A673 (cell line): ENCODE results near the gene TBC1D20. TPM values are rescaled to one million over a fixed set of nuclear protein-coding genes. Genes with fewer than 3 reads are reported as not detected.

Experiments used
- BruUV-seq: library from RNA; stranded (reverse); fragments of 400-500 nt; replicated peaks from 2 replicates; lab custom pipeline; 2021; lab: Mats Ljungman, UMichigan
- CTCF ChIA-PET: fragments of 300-600 bp; sonication (Branson Sonifier 250); formaldehyde crosslinking; loops from one replicate; lab custom pipeline; 2022; ENCODE audit warnings: antibody characterized with exemption; lab: Charles Lee
- POLR2A ChIA-PET: fragments of 300-600 bp; sonication (Branson Sonifier 250); formaldehyde crosslinking; loops from one replicate; lab custom pipeline; 2022; ENCODE audit warnings: antibody characterized with exemption; ENCODE audit not compliant: low non-redundant PET; lab: Charles Lee
- DNase-seq: peaks from one replicate; pipeline ENCODE4 v3.0.0-alpha.2; 2015; ENCODE audit warnings: low spot score
- H3K27ac ChIP-seq: fragments of 200-600 bp; sonication (generic); 2 replicates; pipeline ENCODE4 v1.5.1; 2016; ENCODE audit warnings: mixed run types, low read depth, mild to moderate bottlenecking, mixed read lengths, antibody characterized with exemption, low read length; ENCODE audit not compliant: poor library complexity, severe bottlenecking
- H3K27me3 ChIP-seq: fragments of 200-600 bp; sonication (generic); replicated peaks from 2 replicates; pipeline ENCODE4 v1.6.1; 2017; ENCODE audit warnings: mixed run types, low read depth, mild to moderate bottlenecking, mixed read lengths, antibody characterized with exemption, low read length; ENCODE audit not compliant: insufficient read depth, poor library complexity
- H3K36me3 ChIP-seq: fragments of 200-600 bp; sonication (generic); 2 replicates; pipeline ENCODE4 v1.6.1; 2016; ENCODE audit warnings: mixed run types, mild to moderate bottlenecking, mixed read lengths, antibody characterized with exemption, low read length; ENCODE audit not compliant: insufficient read depth, poor library complexity, severe bottlenecking
- H3K4me1 ChIP-seq: fragments of 200-600 bp; sonication (generic); 2 replicates; pipeline ENCODE4 v1.6.1; 2017; ENCODE audit warnings: mixed run types, mild to moderate bottlenecking, mixed read lengths, antibody characterized with exemption, low read length; ENCODE audit not compliant: insufficient read depth, poor library complexity, severe bottlenecking
- H3K4me3 ChIP-seq: fragments of 200-600 bp; sonication (generic); 2 replicates; pipeline ENCODE4 v1.5.1; 2016; ENCODE audit warnings: low read depth, mixed run types, mild to moderate bottlenecking, mixed read lengths, low read length; ENCODE audit not compliant: poor library complexity, severe bottlenecking
- H3K9me3 ChIP-seq: fragments of 200-600 bp; sonication (generic); 2 replicates; pipeline ENCODE4 v1.6.1; 2016; ENCODE audit warnings: mixed run types, low read depth, mild to moderate bottlenecking, mixed read lengths, antibody characterized with exemption, low read length; ENCODE audit not compliant: poor library complexity, severe bottlenecking
- CTCF ChIP-seq: fragments of 300-800, 200-600 bp; sonication (generic); conservative IDR thresholded peaks from 2 replicates; pipeline ENCODE4 v1.5.1; 2017; ENCODE audit warnings: low read depth, mild to moderate bottlenecking, antibody characterized with exemption, low read length, moderate library complexity, mixed read lengths
- EZH2 ChIP-seq: fragments of 200-600 bp; sonication (generic); IDR thresholded peaks from 2 replicates; pipeline ENCODE4 v1.6.1; 2017; ENCODE audit warnings: borderline replicate concordance, low read depth, mild to moderate bottlenecking, mixed read lengths, antibody characterized with exemption, low read length; ENCODE audit not compliant: poor library complexity, severe bottlenecking
- intact Hi-C: fragments of 100-400 bp; cut with micrococcal nuclease; formaldehyde crosslinking; loops from one replicate; pipeline ENCODE4 v1.10.0; 2022; ENCODE audit not compliant: unreplicated experiment
- total RNA-seq: library from RNA; stranded (reverse); gene quantifications from 2 replicates; pipeline ENCODE4 v1.2.3, GENCODE V29; 2021

Gene TBC1D20
- total RNA-seq, 1 experiment from 2014 or later = 34.3 TPM

- POLR2A ChIA-PET = interaction anchor here (0.6 kb wide), 1 partner anchor 103 kb away, joined by 4 read pairs; no protein-coding TSS in a partner anchor
- TF ChIP-seq EZH2 = no peak
- TF ChIP-seq CTCF = no peak
- H3K9me3 ChIP-seq = no peaks in the 10 kb centered on the region
Measured at GRCh38 chr20:445514-446336, 16.6 kb downstream of the TBC1D20 start.

GRCh38 chr20:444862-445426 is 17.4 kb downstream of the TBC1D20 start:
- no peak for DNase-seq
- ChIA-PET CTCF (no interaction called here), POLR2A (no interaction called here)
- BruUV-seq = no TSS peak
- peaks cover 51% of the 10 kb centered on the region for H3K36me3 ChIP-seq
- peak overlapping the region; percentile 9 for H3K27ac ChIP-seq
- intact Hi-C loops = no loop called here
- no peaks in the 10 kb centered on the region for H3K9me3 ChIP-seq
- no peaks in the 10 kb centered on the region for H3K4me1 ChIP-seq
- H3K4me3 ChIP-seq = no peak overlapping the region
- H3K27me3 ChIP-seq = no peaks in the 10 kb centered on the region
- TF ChIP-seq EZH2 (no peak), CTCF (no peak)

More at GRCh38 chr20:445514-446336, 16.6 kb downstream of the TBC1D20 start:
- no peak for DNase-seq
- Histone ChIP-seq H3K27ac (peak overlapping the region; percentile 9), H3K4me1 (no peaks in the 10 kb centered on the region), H3K27me3 (no peaks in the 10 kb centered on the region), H3K36me3 (peaks cover 43% of the 10 kb centered on the region), H3K4me3 (no peak overlapping the region)
- CTCF ChIA-PET = no interaction called here
- intact Hi-C loops = no loop called here
- BruUV-seq = no TSS peak

GRCh38 chr20:444117-444516 is 18.2 kb downstream of the TBC1D20 start:
- CTCF ChIA-PET = no interaction called here

More at GRCh38 chr20:444117-444516, 18.2 kb downstream of the TBC1D20 start:
- no peak for DNase-seq
- Histone ChIP-seq H3K27ac (no peak overlapping the region), H3K9me3 (no peaks in the 10 kb centered on the region), H3K4me1 (no peaks in the 10 kb centered on the region), H3K36me3 (peaks cover 59% of the 10 kb centered on the region), H3K27me3 (no peaks in the 10 kb centered on the region), H3K4me3 (no peak overlapping the region)
- BruUV-seq = no TSS peak
- intact Hi-C loops = no loop called here
- POLR2A ChIA-PET = no interaction called here
- TF ChIP-seq CTCF (no peak), EZH2 (no peak)
